ENCODE results near the gene SIGLEC12. TPM values are rescaled to one million over a fixed set of nuclear protein-coding genes. Genes with fewer than 3 reads are reported as not detected.
"Not testable (repeated sequence)": the region's sequence is repeated elsewhere in the genome, so short reads cannot be mapped to it uniquely, and the experiment has no call there.

SIGLEC12 gene
- polyA plus RNA-seq, 1 donor from 2014 or later, result 1.1 TPM

DNA sequence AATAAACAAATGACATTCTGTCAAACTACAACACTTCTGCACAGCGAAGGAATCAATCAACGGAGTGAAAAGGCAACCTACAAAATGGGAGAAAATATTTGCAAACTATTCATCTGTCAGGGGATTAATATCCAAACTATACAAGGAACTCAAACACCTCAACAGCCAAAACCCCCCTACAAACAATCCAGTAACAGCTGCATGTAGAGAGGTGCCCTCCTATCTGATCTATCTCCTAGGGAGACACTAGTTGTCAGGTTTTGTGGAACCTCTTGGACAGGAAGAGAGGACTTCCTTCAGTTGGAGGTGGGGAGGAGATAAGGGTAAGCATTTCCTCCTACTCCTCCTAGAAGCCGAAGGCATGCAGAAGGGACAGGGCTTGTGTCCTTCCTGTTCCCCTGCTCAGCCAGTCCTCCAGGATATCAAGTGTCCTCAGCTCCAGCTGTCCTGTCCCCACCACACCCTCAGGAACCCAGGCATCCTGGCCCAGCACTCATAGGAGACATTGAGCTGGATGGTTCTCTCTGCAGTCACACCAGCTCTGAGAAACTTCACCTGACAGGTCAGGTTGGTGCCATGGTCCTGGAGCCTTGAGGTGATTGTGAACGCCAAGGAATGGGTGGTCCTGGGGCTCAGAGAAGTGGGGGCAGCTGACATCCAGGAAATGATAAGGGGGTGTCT lies 33.6 kb downstream of the SIGLEC12 start:
- Mint-ChIP-seq H3K27ac (peak overlapping the region in 1 of 3 donors; percentile 81), H3K4me1 (peaks cover 2 to 7% (median 5%) of the 10 kb centered on the region in 3 donors), H3K9me3 (peaks cover 0 to 3% (median 0%) of the 10 kb centered on the region in 3 donors), H3K27me3 (peaks cover 18% of the 10 kb centered on the region), H3K4me3 (no peak overlapping the region), H3K36me3 (peaks cover 6% of the 10 kb centered on the region)

DNA sequence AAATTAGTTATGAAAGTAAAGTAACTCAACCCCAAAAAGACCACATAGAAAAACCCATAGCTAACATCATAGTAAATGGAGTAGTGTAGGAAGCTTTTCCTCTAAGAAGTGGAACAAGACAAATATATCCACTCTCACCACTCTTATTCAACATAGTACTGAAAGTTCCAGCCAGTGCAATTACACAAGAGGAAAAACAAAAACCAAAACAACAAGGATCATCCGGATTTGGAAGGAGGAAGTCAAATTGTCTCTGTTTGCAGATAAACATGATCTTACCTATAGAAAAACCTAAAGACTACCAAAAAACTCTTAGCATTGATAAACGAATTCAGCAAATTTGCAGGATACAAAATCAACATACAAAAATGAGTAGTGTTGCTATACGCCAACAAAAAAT lies 34.9 kb downstream of the SIGLEC12 start:
- peaks cover 0 to 3% (median 3%) of the 10 kb centered on the region in 3 donors for H3K4me1 Mint-ChIP-seq
- H3K9me3 Mint-ChIP-seq, result peaks cover 0 to 3% (median 0%) of the 10 kb centered on the region in 3 donors
- no peak overlapping the region for H3K4me3 Mint-ChIP-seq
- no peak overlapping the region for H3K27ac Mint-ChIP-seq
- peaks cover 19% of the 10 kb centered on the region for H3K27me3 Mint-ChIP-seq
- H3K36me3 Mint-ChIP-seq, result peaks cover 6% of the 10 kb centered on the region

DNA sequence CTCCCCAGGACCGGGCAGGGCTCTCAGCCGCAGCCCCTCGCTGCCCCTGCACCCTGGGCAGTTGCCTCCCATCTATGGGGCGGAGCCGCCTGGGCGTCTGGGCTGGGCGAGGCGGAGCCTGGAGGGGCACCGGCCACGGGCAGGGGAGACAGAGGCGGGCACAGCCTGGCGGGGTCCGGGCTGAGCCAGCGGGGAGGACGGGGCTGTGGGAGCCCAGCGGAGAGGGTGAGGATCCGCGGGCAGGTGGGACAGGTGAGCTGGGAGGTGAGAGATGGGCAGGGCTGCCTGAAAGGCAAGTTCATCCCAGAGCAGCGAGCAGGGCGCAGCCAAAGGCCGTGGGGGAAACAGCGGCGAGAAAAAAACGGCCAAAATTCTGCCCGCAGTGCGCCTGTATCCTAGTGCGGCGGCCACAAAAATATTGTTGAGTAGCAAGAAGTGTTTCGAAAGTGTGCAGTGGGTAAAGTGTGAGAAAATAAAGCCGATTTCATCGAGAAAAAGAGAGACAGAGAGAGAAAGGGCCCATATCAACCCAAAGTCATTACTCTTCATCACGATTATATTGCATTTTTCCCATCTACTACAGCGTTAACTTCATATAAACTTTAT lies 37.5 kb downstream of the SIGLEC12 start:
- H3K27me3 Mint-ChIP-seq, result peaks cover 14% of the 10 kb centered on the region
- not testable (repeated sequence) for H3K27ac Mint-ChIP-seq, H3K9me3 Mint-ChIP-seq, H3K4me1 Mint-ChIP-seq, H3K4me3 Mint-ChIP-seq, H3K36me3 Mint-ChIP-seq

DNA sequence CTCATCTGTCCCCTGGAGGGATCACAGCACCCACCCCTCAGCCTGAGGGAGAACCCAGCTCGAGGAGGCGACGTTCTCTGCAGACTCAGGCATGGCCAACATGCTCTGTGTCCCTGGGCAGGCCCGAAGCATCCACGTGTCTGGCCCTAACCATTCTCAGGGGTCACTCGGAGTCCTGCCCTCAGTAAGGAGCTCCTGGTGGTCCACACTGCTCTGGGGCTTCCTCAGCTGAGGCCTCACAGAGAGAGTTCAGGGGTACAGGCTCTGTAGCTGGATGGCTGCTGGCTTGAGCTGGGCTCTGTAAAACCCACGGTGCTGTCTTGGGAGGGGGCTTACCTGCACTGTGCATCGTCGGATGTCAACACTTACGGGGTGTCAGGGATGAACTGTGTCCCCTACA lies 38.9 kb downstream of the SIGLEC12 start:
- Mint-ChIP-seq H3K4me3 (no peak overlapping the region), H3K36me3 (peaks cover 6% of the 10 kb centered on the region), H3K9me3 (peaks cover 0 to 3% (median 0%) of the 10 kb centered on the region in 3 donors), H3K4me1 (peaks cover 1 to 3% (median 2%) of the 10 kb centered on the region in 3 donors), H3K27ac (no peak overlapping the region), H3K27me3 (peaks cover 22% of the 10 kb centered on the region)

DNA sequence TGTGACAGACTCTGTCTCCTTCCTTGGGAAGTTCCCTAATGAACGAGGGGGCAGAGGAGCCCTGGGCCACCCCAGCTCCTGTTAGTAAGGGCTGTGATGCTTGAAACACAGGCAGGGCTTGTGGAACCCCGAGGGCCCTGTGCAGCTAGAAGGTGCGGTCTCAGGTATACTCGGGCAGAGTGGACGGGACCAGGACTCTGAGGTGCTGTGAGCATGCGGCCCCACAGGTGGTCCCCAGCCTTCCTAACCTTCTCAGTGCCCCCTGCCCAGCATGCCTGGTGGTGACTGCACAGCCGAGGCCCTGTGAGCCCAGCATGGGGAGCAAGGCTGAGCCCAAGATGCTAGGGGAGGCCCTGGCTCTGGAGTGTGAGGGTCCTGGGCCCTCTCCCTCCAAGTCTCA lies 39.3 kb downstream of the SIGLEC12 start:
- H3K4me1 Mint-ChIP-seq, result peaks cover 0 to 3% (median 1%) of the 10 kb centered on the region in 3 donors
- H3K4me3 Mint-ChIP-seq, result no peak overlapping the region
- H3K27ac Mint-ChIP-seq, result no peak overlapping the region
- peaks cover 22% of the 10 kb centered on the region for H3K27me3 Mint-ChIP-seq
- H3K9me3 Mint-ChIP-seq, result peaks cover 0 to 3% (median 0%) of the 10 kb centered on the region in 3 donors
- peaks cover 6% of the 10 kb centered on the region for H3K36me3 Mint-ChIP-seq

DNA sequence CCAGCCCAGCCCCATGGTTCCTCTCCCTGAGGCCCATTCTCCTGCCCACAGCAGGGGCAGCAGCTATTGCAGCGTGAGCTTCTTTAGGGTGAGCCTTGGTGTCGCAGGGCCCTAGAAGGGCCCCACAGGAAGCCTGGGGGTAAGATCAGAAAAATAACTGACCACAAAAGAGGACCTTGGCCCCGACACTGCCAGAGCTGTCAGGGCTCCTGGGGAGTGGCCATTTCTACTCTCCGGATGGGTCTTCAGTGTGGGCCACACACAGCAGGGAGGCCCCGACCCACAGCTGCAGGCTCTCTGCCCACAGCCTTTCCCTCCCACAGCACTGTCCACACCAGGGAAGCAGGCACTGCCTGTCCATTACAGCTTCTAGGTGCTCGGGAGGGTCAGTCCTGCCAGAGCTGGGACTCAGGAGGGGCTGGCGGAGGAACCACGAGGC lies 39.9 kb downstream of the SIGLEC12 start:
- Mint-ChIP-seq H3K9me3 (peaks cover 0 to 3% (median 0%) of the 10 kb centered on the region in 3 donors), H3K27me3 (peaks cover 23% of the 10 kb centered on the region), H3K4me3 (no peak overlapping the region), H3K27ac (no peak overlapping the region), H3K36me3 (peaks cover 6% of the 10 kb centered on the region), H3K4me1 (peaks cover 0 to 1% (median 1%) of the 10 kb centered on the region in 3 donors)

DNA sequence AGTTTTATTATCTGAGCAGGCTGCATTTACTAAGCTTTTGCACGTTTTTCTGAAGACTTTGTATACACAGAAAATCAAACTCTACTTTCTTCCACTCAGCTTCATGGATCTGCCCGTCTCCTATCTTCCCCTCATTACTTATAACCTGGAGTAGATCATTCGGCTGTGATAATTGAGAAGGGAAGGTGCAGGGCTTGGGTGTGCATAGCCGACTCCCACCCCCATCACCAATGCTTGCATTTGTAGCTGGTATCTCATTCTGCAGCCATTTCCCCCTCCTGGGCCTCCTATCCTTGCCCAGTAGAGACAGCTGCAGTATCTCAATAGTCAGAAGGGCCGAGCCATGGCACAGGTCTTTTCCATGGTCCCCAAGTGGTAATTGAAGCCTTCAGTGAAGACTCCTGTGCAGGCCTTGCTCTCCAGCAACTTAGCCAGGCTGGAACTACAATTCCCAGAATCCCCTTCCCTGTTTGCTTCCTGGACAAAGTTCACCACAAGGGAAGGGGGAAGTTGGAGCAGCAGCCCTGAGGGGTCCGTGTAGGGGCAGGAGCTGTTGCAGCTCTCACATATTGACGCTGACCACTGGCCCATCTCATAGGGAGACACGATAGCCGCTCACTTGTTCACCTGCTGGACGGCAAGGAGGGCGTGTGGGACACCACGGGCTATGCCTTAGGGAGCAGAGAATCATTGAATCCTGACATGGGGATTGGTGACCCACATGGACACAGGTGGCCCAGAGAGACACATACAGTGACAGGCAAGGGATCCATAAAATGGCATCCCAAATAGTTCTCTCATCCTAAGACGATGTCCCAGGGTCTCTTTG lies 41.2 kb downstream of the SIGLEC12 start:
- H3K9me3 Mint-ChIP-seq, result no peaks in the 10 kb centered on the region
- H3K27me3 Mint-ChIP-seq, result peaks cover 31% of the 10 kb centered on the region
- H3K4me1 Mint-ChIP-seq, result peaks cover 0 to 1% (median 0%) of the 10 kb centered on the region in 3 donors
- H3K4me3 Mint-ChIP-seq, result peak overlapping the region in 1 of 4 donors; percentile 60
- H3K27ac Mint-ChIP-seq, result peak overlapping the region in 1 of 3 donors; percentile 59
- H3K36me3 Mint-ChIP-seq, result peaks cover 4% of the 10 kb centered on the region

DNA sequence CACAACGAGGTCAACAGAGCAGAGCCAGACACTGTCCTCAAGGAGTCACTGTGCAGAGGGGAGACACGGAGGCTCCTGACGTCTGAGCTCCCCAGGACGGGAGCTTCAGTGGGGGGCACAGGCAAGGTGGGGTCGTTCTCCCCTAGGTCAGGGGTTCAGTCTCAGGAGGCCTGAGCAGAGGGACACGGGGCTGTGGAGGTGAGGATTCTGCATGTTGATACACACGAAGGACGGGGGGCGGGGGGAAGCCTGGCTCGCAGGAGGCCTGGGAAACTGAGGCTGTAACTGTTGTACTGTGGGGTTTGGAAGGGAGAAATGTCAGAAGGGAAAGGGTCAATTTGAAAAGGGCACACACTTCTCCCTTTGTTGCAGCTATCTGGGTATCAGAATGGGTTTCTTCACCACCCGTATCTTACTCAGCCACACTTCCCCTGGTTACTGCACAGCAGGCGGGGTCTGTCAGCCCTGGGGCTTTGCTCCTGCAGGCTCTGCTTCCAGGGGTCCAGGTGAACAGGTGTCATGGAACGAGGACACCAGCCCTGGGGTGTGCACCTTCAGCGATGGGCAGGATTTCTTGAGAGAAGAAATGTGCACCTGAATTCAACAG lies 42.6 kb downstream of the SIGLEC12 start:
- Mint-ChIP-seq H3K4me3 (no peak overlapping the region), H3K27ac (no peak overlapping the region)

DNA sequence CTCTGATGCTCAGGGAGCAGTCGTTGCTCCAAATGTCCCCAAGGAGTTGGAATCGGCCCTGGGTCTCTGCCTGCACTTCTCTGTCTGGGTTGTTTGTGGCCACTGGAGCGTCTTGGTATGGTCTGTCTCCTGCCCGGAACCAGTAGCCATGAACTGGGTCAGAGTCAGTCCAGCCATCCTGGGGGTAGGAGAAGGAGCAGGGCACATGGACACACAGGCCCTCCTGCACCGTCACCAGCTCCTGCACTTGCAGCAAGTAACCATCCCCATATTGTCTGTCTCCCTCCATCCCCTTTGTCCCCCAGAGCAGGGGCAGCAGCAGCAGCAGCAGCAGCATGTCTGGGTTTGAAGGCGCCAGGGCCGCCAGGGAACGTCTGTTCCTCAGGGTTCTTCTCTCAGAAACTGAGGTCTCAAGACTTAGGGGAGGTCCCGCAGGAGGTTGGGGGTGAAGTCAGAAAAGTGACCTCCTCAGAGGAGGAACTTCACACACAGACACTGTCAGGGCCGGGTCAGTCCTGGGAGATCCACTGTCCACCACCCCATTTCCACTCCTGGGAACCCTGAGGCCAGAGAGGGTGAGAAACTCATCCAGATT lies 43.5 kb downstream of the SIGLEC12 start, which contains the start of gene SIGLEC8:
TSS of gene SIGLEC8 (minus strand) at position 404 of the 595 bp plus-strand sequence. CDS start at position 337, 67 bp downstream.
- Mint-ChIP-seq H3K9me3 (peaks cover 0 to 3% (median 0%) of the 10 kb centered on the region in 3 donors), H3K36me3 (no peaks in the 10 kb centered on the region), H3K27me3 (peaks cover 26% of the 10 kb centered on the region), H3K4me1 (peaks cover 0 to 1% (median 0%) of the 10 kb centered on the region in 3 donors), H3K27ac (peak within 1 kb of the TSS in 1 of 3 donors; percentile 22), H3K4me3 (no peak within 1 kb of the TSS)

More for the DNA sequence above, 42.6 kb downstream of the SIGLEC12 start:
- H3K9me3 Mint-ChIP-seq, result peaks cover 0 to 3% (median 0%) of the 10 kb centered on the region in 3 donors
- H3K27me3 Mint-ChIP-seq, result peaks cover 31% of the 10 kb centered on the region
- no peaks in the 10 kb centered on the region for H3K36me3 Mint-ChIP-seq
- H3K4me1 Mint-ChIP-seq, result peaks cover 0 to 1% (median 0%) of the 10 kb centered on the region in 3 donors

DNA sequence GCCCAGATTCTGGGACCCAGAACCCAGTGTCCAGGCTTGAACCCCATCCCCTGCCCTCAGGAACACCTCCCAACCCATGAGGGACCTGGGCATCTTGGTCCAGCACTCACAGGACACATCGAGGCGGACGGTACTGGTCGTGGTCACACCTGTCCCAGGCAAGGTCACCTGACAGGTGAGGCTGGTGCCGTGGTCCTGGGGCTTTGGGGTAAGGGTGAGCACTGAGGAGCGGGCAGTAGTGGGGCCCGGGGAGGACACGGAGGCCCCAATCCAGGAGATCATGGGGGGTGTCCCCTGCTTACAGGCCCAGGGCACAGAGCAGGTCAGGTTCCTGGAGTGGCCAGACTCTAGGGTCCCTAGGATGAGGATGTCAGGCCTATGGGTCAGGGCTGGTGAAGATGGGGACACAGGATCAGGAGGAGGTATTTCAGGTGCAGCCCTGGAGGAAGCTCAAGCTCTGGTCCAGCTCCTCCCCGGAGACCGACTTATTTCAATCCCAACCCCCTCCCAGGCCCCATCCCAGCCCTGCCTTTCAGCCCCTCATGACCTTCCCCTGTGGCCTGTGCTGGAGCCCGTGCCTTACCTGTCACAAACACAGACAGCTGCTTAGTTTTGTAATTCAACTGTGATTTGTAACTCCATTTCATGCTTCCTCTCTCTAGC lies 44.1 kb downstream of the SIGLEC12 start:
- H3K27ac Mint-ChIP-seq, result peak overlapping the region in 1 of 3 donors; percentile 22
- no peak overlapping the region for H3K4me3 Mint-ChIP-seq
- H3K27me3 Mint-ChIP-seq, result peaks cover 23% of the 10 kb centered on the region
- H3K4me1 Mint-ChIP-seq, result peaks cover 0 to 1% (median 0%) of the 10 kb centered on the region in 3 donors
- H3K36me3 Mint-ChIP-seq, result no peaks in the 10 kb centered on the region
- peaks cover 0 to 3% (median 0%) of the 10 kb centered on the region in 3 donors for H3K9me3 Mint-ChIP-seq

DNA sequence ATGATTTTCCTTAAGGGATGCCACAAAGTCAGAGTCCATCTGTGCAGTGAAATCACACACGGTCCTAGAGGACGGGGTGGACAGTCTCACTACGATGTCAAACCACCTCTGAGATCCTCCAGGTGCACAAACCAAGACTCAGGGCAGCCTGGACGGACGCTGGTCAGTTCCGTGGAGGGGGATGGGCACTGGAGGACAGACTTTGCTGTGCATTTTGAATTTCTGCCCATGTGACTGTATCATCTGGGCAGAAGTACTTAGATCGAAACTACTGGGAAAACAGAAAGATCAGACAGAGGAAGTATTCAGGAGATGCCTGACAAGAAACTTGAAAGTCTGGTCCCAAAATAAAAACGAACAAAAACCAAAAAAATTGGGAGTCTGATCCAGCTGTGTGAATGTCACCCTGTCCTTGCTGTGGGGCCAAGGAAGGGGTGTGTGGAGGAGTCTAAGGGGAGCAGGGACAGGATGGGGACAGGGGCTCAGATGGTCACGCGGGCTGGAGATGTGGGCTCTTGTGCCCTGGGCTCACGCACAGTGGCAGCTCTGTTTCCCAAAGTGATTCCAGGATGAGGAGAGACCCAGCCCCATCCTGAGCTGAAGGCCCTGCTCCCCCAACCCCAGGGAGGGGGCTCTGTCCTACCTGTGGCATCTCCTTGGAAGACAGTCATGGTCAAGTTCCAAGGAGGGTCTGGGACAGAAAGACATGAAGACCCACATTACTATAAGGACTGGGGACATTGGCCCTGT lies 44.9 kb downstream of the SIGLEC12 start:
- no peaks in the 10 kb centered on the region for H3K36me3 Mint-ChIP-seq
- no peak overlapping the region for H3K27ac Mint-ChIP-seq
- H3K9me3 Mint-ChIP-seq, result peaks cover 0 to 3% (median 0%) of the 10 kb centered on the region in 3 donors
- peaks cover 27% of the 10 kb centered on the region for H3K27me3 Mint-ChIP-seq
- peaks cover 0 to 1% (median 0%) of the 10 kb centered on the region in 3 donors for H3K4me1 Mint-ChIP-seq
- no peak overlapping the region for H3K4me3 Mint-ChIP-seq

DNA sequence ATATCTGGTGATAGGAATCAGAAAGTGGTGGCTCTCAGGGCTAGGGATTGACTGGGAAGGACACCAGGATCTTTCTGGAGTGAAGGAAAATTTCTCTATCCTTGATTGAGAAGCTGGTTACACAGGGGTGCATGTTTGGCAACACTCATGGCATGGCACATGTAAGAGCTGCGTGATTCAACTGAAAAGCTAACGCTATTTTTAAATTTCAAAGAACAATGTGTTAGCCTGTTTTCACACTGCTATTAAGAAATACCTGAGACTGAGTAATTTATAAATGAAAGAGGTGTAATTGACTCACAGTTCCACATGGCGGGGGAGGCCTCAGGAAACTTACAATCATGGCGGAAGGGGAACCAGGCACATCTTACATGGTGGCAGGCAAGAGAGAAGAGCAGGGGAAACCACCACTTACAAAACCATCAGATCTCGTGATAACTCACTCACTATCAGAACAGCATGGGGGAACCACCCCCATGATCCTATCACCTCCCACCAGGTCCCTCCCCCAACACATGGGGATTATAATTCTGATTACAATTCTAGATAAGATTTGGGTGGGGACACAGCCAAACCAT lies 50.8 kb downstream of the SIGLEC12 start:
- Mint-ChIP-seq H3K9me3 (peaks cover 3 to 7% (median 6%) of the 10 kb centered on the region in 3 donors), H3K4me1 (peaks cover 3 to 4% (median 3%) of the 10 kb centered on the region in 3 donors), H3K36me3 (peaks cover 4% of the 10 kb centered on the region), H3K27me3 (peaks cover 43% of the 10 kb centered on the region), H3K4me3 (no peak overlapping the region), H3K27ac (no peak overlapping the region)
